Endometrium (tissue), 2 donors: Measurements from ENCODE around the gene KCNH1.

Experiments
- FAIRE-seq: peaks from 2 replicates; lab custom pipeline; 2012; peaks lifted over from hg19 to GRCh38; lab: Jason Lieb, UNC
- donor health status: control.
- donor health status: control.

The KCNH1 gene

GRCh38 chr1:210754878-210755665, 378.9 kb downstream of the KCNH1 start:
- no peak for FAIRE-seq

- FAIRE-seq, result no peak
Measured at GRCh38 chr1:210751911-210752310, 382.0 kb downstream of the KCNH1 start.

DNA sequence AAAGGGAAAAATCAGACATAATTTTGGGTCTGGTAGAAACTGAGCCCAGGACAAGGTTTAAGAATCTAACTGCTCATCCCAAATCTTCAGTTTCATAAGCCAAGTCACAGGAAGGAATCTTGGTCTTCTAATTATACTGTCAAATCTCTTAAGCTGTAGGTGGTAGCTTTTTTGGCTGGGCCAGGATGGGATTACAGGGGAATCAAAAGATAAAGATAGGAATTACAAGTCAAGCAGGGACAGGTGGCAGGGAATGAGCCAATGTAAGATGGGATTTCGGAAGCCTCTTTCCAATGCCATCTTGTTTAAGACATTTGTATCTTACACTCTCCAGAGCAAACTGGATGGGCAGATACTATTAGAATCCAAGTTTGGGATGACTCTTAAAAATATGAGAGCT, 383.5 kb downstream of the KCNH1 start:
- FAIRE-seq, result no peak

DNA sequence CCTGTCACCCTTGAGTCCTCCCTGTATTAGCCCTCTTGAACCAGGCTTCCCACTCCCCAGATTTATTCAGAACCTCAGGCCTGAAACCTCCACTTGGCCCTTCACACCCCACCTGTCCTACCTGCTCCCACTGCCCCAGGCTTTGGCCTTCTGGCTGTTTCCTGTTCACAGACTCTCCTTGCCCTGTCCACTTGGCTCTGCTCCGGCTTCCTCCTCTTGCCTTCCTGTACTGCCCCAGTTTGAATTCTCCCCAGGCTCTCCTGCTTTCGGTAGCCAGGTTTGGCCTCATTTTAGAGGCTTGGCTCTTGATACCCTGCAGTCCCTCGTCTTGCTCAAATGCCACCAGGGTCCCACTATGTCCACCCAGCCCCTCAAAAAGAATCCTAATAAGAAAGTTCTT, 385.2 kb downstream of the KCNH1 start:
- no peak for FAIRE-seq

- no peak for FAIRE-seq
Measured at GRCh38 chr1:210747890-210748289, 386.1 kb downstream of the KCNH1 start.

- FAIRE-seq, result no peak
Measured at GRCh38 chr1:210747112-210747511, 386.8 kb downstream of the KCNH1 start.

DNA sequence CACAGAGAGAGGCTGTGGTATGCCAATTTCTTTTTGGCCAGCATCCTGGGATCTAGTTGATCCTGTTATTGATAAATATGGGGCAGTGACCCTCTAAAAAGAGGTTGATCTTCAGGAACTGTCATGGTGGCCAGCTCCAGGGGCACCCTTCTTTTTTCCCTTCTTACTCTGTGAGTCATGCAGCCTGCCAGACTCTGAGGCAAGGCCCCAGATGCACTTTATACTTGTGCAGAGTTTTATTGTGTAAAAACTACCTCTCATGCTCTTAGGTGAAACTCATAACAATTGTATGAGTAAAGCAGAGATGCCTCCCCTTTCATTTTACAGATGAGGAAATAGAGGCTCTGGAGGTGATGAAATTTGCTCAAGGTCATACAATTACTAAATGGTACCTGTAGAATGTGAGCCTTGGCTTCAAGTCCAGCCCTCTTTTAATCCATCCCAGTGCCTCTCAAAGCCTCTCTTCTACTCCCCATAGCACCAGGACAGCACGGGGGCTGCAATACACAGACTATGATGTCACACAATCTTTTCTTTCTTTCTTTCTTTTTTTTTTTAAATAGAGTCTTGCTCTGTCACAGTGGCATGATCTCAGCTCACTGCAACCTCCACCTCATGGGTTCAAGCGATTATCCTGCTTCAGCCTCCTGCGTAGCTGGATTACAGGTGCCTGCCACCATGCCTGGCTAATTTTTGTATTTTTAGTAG, 387.8 kb downstream of the KCNH1 start:
- no peak for FAIRE-seq

DNA sequence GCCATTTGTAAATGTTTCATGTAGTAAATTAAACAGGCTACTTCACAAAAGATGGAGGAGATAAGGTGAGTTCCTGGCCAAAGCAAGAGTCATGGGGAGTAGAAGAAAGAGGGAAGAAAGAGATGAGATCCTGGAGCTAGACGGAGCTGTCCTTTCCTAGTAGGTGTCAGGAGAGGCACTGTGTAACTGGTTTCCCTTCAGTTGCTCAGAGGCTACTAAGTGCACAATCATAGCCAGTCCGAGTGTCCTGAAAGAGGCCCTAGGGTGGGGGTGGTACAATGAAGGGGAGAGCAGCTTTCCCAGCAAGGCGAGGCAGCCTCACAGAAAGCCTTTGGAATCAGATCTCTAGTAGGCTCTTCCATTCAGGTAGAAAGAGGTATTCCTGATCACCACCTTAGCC, 390.9 kb downstream of the KCNH1 start:
- FAIRE-seq, result no peak

DNA sequence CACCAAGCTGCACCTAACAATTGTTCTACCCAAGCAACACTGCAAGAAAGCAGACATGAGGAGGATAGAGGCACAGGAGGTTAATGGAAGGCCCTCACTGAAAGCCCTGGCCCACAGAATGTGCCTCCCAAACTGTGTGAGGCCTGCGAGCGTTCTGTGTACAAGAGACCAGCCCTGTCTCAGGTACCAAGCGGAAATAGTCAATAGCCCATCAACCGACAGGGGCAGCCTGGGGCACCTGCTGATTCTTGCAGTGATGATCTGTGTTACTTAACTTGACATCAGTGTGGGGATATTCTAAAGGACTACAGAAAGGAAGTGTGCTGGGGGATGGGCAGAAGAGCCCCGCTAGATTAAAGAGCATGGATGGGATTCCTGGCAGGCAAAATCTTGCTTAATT, 392.4 kb downstream of the KCNH1 start:
- FAIRE-seq, result no peak

DNA sequence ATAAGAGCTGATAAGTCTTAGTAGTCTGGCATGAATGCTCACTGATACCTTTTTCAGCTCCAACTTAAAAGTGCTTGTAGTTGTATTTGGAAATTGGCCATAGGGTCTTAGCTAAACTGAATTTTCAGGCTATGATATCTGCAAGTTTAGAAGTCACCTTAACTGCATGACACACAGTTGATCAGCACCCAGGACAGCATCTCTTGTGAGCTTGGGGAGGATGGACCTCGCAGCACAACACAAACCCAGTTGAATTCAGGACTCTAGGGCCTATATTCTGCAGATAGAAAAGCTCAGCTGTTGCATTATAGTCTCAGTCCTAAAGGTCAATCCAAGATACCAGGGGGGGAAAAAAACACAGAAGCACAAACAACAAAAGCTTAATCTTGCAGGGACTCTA, 394.3 kb downstream of the KCNH1 start:
- FAIRE-seq, result no peak

DNA sequence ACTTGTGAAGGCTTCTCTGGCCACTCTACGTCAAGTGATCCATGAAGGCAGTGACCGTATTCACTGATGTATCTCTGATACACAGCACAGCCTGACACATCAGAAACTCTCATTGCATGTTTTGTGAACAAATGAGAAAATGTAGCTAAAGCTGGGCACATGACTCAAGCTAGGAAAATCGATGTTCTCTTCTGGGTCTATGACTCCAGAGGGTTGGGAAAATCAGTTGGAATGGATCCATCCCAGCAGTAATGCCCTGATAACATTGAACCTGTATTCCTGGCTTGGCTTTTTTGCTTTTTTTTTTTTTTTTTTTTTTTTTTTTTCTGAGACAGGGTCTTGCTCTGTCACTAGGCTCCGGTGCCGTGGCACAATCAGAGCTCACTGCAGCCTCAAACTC, 395.7 kb downstream of the KCNH1 start:
- no peak for FAIRE-seq

DNA sequence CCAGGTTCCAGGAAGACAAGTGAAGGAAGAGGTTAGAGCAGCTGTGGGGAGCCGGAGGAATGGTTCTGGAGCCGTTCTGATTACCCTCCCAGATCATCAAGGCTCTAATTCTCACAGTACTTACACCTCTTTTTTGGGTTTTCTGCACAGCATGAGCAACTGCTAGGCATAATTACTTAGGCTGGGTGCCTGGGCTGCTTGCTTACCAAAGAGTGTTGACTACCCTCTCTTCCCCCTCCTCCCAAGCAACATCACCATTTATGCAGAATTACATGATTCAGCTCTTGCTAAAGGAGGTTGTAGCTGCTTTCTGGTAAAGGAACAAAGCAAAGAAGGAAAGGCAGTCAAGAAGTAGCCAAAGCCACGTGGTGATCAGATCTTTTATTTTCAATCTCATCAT, 397.2 kb downstream of the KCNH1 start:
- no peak for FAIRE-seq

DNA sequence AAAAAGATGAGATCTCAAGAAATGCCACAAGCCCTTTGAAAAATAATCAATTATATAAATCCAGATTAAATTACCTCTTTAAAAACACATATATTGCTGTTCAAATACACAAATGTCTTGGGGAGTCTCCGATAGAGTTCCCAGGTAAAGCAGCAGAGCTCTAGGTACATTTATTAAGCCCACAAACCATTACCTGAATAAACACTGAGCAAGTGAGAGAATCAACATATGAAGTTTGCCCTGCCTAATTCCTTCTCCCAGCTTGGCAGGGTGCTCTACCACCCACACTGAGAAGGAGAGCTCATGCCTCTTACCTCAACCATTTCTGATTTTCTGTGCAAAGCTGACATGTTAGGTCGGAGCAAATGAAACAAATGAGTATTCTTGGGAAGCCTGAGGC, 402.4 kb downstream of the KCNH1 start:
- FAIRE-seq, result no peak

DNA sequence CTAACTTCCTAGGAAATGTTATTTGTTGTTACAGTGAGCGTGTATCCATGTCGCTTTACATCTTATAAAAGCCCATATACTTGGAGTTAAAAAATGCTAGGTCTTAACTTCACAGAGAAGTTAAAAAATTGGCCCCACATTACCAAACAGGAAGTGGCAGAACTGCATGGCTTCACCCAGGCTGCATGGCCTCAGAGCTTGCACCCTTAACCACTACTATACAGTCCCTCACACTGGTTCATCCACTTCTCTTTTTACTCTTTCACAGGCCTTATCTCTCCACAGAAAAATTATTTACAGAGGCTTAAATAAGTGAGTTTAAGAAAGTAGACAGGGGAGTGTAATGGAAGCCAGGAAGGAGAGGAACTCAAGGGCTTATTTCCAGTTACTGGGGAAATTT, 402.8 kb downstream of the KCNH1 start:
- no peak for FAIRE-seq

- FAIRE-seq, result no peak
Measured at GRCh38 chr1:210730023-210730422, 403.9 kb downstream of the KCNH1 start.

DNA sequence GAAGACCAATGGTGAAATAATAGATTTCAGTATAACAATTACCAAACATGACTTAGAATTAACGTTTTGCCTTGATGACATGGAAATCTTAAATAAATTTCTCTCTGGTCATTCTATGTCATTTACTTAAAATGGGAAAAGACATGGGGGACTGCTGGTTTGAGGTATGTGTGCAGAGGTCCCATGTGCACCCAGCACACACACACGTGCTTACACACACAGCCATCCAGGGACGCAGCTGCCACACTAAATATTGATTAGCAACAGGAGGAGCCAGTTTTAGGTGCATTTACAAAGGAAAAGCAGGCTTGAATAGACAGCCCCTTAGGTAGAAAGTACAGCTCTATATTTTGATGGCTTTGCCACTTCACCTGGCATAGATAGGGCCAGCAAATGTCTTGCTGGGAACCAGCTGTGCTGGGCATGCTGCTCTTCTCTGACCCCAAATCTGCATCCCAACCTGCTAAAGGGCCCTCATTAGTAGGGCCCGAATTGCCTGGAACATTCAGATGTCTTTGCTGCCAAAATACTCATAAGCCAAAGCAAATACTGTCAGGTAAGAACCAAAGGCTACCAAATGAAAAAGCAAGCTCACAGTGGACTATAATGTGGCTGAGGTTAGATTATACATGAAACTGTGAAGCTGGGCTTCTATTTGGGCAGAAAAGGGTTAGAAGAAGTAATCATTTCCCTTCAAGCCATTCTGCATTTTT, 405.4 kb downstream of the KCNH1 start:
- FAIRE-seq, result no peak

GRCh38 chr1:210727709-210728108, 406.2 kb downstream of the KCNH1 start:
- FAIRE-seq, result no peak

DNA sequence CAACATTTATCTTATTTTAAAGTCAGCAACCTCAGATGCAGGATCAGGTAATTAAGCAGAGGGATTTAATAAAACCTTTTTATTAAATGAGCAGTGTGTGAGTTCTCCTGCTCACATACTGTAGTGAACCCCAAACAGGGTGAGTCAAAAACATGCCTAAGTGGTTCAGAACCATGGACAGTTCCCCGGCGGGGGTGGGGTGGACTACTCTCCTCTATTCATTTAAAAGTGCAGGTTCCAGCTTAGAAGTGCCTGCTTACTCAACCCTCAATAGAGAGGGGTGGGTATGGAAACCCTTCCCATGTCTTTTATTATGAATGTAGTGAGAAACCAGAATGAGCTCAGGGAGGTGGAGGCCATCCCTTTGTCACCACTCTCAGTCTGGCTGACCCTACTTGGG, 407.3 kb downstream of the KCNH1 start:
- no peak for FAIRE-seq

GRCh38 chr1:210724768-210725167, 409.2 kb downstream of the KCNH1 start:
- FAIRE-seq, result no peak

GRCh38 chr1:210723646-210724045, 410.3 kb downstream of the KCNH1 start:
- FAIRE-seq, result no peak

DNA sequence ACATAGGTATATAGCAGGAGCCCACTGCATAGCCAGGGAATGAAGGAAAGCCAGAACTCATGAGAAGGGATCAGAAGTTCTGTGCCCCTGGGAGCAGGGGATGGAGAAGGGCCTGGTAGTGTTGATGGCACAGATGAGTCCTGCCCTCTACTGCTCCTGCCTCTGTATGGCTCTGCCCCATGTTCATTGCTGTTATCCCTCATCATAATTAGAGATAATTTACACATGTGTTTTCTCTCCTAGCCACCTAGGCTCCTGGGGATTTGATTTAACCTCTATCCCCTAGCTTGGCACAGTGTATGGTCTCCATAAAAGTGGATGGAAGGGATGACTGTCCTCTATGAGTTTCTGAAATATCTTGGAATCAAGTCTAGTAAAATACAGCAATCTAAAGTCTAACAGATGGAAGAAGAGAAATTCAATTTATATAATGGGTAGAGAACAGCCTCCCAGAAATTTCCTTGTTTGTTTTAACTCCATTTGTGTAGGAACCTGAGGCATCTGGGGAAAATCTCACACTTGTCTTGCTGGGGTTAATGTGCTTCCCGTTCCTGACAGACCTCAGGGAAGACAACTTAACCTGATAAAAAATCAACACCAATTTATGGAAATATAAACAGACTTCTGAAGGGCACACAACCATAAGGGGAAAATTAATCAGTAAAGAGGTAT, 411.4 kb downstream of the KCNH1 start:
- FAIRE-seq, result no peak

- FAIRE-seq, result no peak
Measured at GRCh38 chr1:210715072-210715471, 418.9 kb downstream of the KCNH1 start.
